Measurements from ENCODE around the gene RFX4. TPM values are rescaled to one million over a fixed set of nuclear protein-coding genes. Genes with fewer than 3 reads are reported as not detected.

RFX4 gene
- total and polyA plus RNA-seq, 10 of the 15 experiments (the other 5 are each of a cell fraction or from before 2014, with no cell fraction given), result 0.02 to 0.23 TPM; not detected in 8

GRCh38 chr12:106582249-106582591, 584 bp upstream of the RFX4 start (continued):
- no peak for TF ChIP-seq PBX3 (IDR thresholded peaks at IDR 0.05; ENCODE audit: insufficient replicate concordance, low read depth, low read length)
- TF ChIP-seq ELK1 (IDR thresholded peaks at IDR 0.05; ENCODE audit: low read depth, low read length), result no peak
- TF ChIP-seq MYC (IDR thresholded peaks at IDR 0.05; ENCODE audit: insufficient read depth, insufficient read length, insufficient replicate concordance, low read length, severe bottlenecking), result no peak
- TF ChIP-seq NFIC (IDR thresholded peaks at IDR 0.05; ENCODE audit: low read depth, low read length), result no peak
- TF ChIP-seq BHLHE40 (IDR thresholded peaks at IDR 0.05; ENCODE audit: borderline replicate concordance in 1 of 2, low read depth in 2 of 2, low read length in 1 of 2), result no peak
- no peak for TF ChIP-seq HSF1 (IDR thresholded peaks at IDR 0.05; ENCODE audit: low read depth, low read length)
- no peak for TF ChIP-seq POLR2A (IDR thresholded peaks at IDR 0.05; ENCODE audit: low read depth, low read length)

- FAIRE-seq, result no peak
- no peaks in the 10 kb centered on the region for H4K20me1 ChIP-seq (ENCODE audit: control insufficient read depth, insufficient read depth)
- peak overlapping the region; percentile 44 for H3K4me2 ChIP-seq (ENCODE audit: control insufficient read depth, insufficient read depth)
- POLR2A ChIA-PET, result no interaction called here
- no peak overlapping the region for H3K27ac ChIP-seq (ENCODE audit: control insufficient read depth, insufficient read depth)
- H3K4me3 ChIP-seq, result no peak overlapping the region
- SMC1A ChIA-PET (ENCODE audit: uncharacterized antibody, unreplicated experiment), result no interaction called here
- RAD21 ChIA-PET (ENCODE audit: unreplicated experiment), result no interaction called here
- no peak overlapping the region for H3K9ac ChIP-seq (ENCODE audit: control insufficient read depth, insufficient read depth, low read length)
- no peaks in the 10 kb centered on the region for H3K79me2 ChIP-seq (ENCODE audit: control insufficient read depth, insufficient read depth, low read length)
- no peaks in the 10 kb centered on the region for H3K9me3 ChIP-seq (replicated peaks; ENCODE audit: control insufficient read depth, insufficient read depth, low read length)
- BruUV-seq (replicated peaks), result no TSS peak
- DNase-seq (ENCODE audit: low read depth, low spot score), result no peak
- H2AFZ ChIP-seq (ENCODE audit: control insufficient read depth, low read depth, low read length), result no peak overlapping the region
- CTCF ChIA-PET, result no interaction called here
- no peak for ATAC-seq
- H3K27me3 ChIP-seq (replicated peaks in 1 of 2; ENCODE audit: control insufficient read depth in 2 of 2, insufficient read depth in 2 of 2, low read length in 1 of 2), result peaks cover 13 to 14% of the 10 kb centered on the region in 2 experiments
- H3K4me1 ChIP-seq (ENCODE audit: control insufficient read depth, insufficient read depth, low read length), result no peaks in the 10 kb centered on the region
- H3K36me3 ChIP-seq (ENCODE audit: control insufficient read depth in 2 of 2, insufficient read depth in 2 of 2, low read length in 1 of 2), result no peaks in the 10 kb centered on the region
- in situ Hi-C loops (cut with MboI), result no loop called here
- 11% methylated on average over 58 of the region's 60 CpGs for WGBS (ENCODE audit: insufficient coverage, insufficient replicate concordance, low lambda C conversion rate, missing lambda C conversion rate)
- no peak for TF ChIP-seq ZNF592 (IDR thresholded peaks at IDR 0.05)
- no peak for TF ChIP-seq SIN3A (IDR thresholded peaks at IDR 0.05; ENCODE audit: low read depth, low read length)
- TF ChIP-seq GABPA (IDR thresholded peaks at IDR 0.05; ENCODE audit: low read depth), result no peak
- no peak for TF ChIP-seq KAT2A (conservative IDR thresholded peaks at IDR 0.05; ENCODE audit: control insufficient read depth, low read depth, low read length)
- intact Hi-C loops (cut with micrococcal nuclease; ENCODE audit: unreplicated experiment), result no loop called here
Measured at GRCh38 chr12:106583242-106584103, 669 bp downstream of the RFX4 start.

Measured in GM12878 (cell line).